ENCODE results near the gene KRTAP16-1.

- TF ChIP-seq CTCF (optimal IDR thresholded peaks at IDR 0.05 in 1 of 3, IDR thresholded peaks at IDR 0.05 in 1 of 3, conservative IDR thresholded peaks at IDR 0.05 in 1 of 3; ENCODE audit: extremely low read depth in 1 of 3, insufficient read depth in 2 of 3, low read length in 3 of 3) (no peak), EZH2 (IDR thresholded peaks at IDR 0.05; ENCODE audit: low read length) (no peak)
Observed at GRCh38 chr17:41311111-41311510, 2.0 kb upstream of the KRTAP16-1 start.

Data from keratinocyte (primary cell).